ENCODE measurements around the gene CELA2B. TPM values are rescaled to one million over a fixed set of nuclear protein-coding genes. Genes with fewer than 3 reads are reported as not detected.
"Not testable (repeated sequence)": the region's sequence is repeated elsewhere in the genome, so short reads cannot be mapped to it uniquely, and the experiment has no call there.

CELA2B gene
- total RNA-seq, 2 donors from 2014 or later = not detected

GRCh38 chr1:15451014-15451722 lies 24.7 kb upstream of the CELA2B start:
- Mint-ChIP-seq H3K27ac (no peak overlapping the region), H3K9me3 (no peaks in the 10 kb centered on the region), H3K4me1 (ENCODE audit: low read depth) (no peaks in the 10 kb centered on the region), H3K4me3 (no peak overlapping the region), H3K27me3 (ENCODE audit: low read depth) (peaks cover 9% of the 10 kb centered on the region), H3K36me3 (ENCODE audit: insufficient read depth in 2 of 2) (no peaks in the 10 kb centered on the region)
- DNase-seq (no peak), ATAC-seq (replicated peaks in 1 of 2) (no peak)

- Mint-ChIP-seq H3K4me1 (ENCODE audit: low read depth) (no peaks in the 10 kb centered on the region), H3K27ac (no peak overlapping the region), H3K36me3 (ENCODE audit: insufficient read depth in 2 of 2) (no peaks in the 10 kb centered on the region), H3K9me3 (no peaks in the 10 kb centered on the region), H3K27me3 (ENCODE audit: low read depth) (peaks cover 12% of the 10 kb centered on the region), H3K4me3 (no peak overlapping the region)
- ATAC-seq (replicated peaks in 1 of 2) (no peak), DNase-seq (no peak)
Observed at GRCh38 chr1:15452216-15452615, 23.7 kb upstream of the CELA2B start.

GRCh38 chr1:15452866-15453571 lies 22.9 kb upstream of the CELA2B start:
- H3K36me3 Mint-ChIP-seq (ENCODE audit: insufficient read depth in 2 of 2) = no peaks in the 10 kb centered on the region
- no peaks in the 10 kb centered on the region for H3K9me3 Mint-ChIP-seq
- no peak overlapping the region for H3K27ac Mint-ChIP-seq
- H3K4me3 Mint-ChIP-seq = no peak overlapping the region
- H3K4me1 Mint-ChIP-seq (ENCODE audit: low read depth) = no peaks in the 10 kb centered on the region
- ATAC-seq (replicated peaks in 1 of 2) (no peak), DNase-seq (no peak)
- H3K27me3 Mint-ChIP-seq (ENCODE audit: low read depth) = peaks cover 7% of the 10 kb centered on the region

DNA sequence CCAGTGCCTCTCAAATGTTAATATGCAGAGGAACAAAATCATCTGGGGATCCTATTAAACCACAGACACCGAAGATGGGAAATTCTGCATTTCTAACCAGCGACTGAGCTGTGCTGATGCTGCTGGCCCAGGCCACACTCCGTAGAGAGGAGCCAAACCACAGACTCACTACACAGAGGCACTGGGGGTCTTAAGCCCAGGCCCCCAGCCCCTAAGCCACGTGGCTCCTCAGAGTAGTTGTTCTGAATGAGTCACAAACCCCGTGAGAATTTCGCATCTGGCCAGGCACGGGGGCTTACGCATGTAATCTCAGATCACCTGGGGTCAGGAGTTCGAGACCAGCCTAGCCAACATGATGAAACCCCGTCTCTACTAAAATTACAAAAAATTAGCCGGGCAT lies 22.2 kb upstream of the CELA2B start:
- H3K9me3 Mint-ChIP-seq = no peaks in the 10 kb centered on the region
- DNase-seq (no peak), ATAC-seq (replicated peaks in 1 of 2) (no peak)
- H3K36me3 Mint-ChIP-seq (ENCODE audit: insufficient read depth in 2 of 2) = no peaks in the 10 kb centered on the region
- H3K4me1 Mint-ChIP-seq (ENCODE audit: low read depth) = no peaks in the 10 kb centered on the region
- H3K27ac Mint-ChIP-seq = no peak overlapping the region
- H3K4me3 Mint-ChIP-seq = no peak overlapping the region
- H3K27me3 Mint-ChIP-seq (ENCODE audit: low read depth) = peaks cover 7% of the 10 kb centered on the region

DNA sequence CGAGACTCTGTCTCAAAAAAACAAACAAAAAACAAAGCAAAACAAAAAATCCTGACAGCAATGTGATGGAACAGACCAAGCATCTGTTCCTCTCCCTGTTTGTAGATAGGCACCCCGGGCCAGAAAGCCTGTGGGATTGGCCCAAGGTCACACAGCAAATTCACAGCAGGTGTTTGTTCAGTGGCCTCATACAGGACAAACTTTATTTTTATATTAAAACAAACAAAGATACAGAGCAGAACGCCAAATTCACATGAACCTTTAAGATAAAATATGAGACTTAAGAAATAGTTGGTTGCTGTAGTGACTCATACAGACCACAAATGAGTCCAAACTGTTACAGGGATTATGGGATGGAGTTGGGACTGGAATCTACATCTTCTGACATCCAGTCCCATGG lies 21.6 kb upstream of the CELA2B start:
- H3K9me3 Mint-ChIP-seq = no peaks in the 10 kb centered on the region
- DNase-seq = no peak
- H3K36me3 Mint-ChIP-seq (ENCODE audit: insufficient read depth in 2 of 2) = no peaks in the 10 kb centered on the region
- no peaks in the 10 kb centered on the region for H3K4me1 Mint-ChIP-seq (ENCODE audit: low read depth)
- no peak overlapping the region for H3K4me3 Mint-ChIP-seq
- H3K27me3 Mint-ChIP-seq (ENCODE audit: low read depth) = peaks cover 7% of the 10 kb centered on the region
- H3K27ac Mint-ChIP-seq = no peak overlapping the region
- ATAC-seq (replicated peaks in 1 of 2) = no peak

DNA sequence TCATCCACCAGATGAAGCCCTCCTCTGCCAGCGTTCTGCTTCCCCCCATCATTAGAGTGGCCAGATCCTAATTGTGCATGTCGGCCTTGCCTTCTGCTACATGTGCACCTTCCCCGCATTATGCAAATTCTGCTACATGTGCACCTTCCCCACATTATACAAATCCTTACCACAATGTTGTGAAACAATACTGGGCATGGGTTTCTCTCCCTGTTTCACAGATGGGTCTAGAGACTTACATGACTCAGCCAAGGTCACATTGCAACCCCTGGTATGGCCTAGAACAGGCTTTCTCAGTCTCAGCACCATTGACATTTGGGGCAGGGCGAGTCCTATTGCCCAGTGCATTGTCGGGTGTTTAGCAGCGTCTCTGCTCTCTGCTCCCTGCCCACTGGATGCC lies 20.4 kb upstream of the CELA2B start:
- no peak overlapping the region for H3K4me3 Mint-ChIP-seq
- H3K27me3 Mint-ChIP-seq (ENCODE audit: low read depth) = peaks cover 7% of the 10 kb centered on the region
- DNase-seq (no peak), ATAC-seq (replicated peaks in 1 of 2) (no peak)
- H3K9me3 Mint-ChIP-seq = no peaks in the 10 kb centered on the region
- H3K36me3 Mint-ChIP-seq (ENCODE audit: insufficient read depth in 2 of 2) = no peaks in the 10 kb centered on the region
- no peaks in the 10 kb centered on the region for H3K4me1 Mint-ChIP-seq (ENCODE audit: low read depth)
- H3K27ac Mint-ChIP-seq = no peak overlapping the region

DNA sequence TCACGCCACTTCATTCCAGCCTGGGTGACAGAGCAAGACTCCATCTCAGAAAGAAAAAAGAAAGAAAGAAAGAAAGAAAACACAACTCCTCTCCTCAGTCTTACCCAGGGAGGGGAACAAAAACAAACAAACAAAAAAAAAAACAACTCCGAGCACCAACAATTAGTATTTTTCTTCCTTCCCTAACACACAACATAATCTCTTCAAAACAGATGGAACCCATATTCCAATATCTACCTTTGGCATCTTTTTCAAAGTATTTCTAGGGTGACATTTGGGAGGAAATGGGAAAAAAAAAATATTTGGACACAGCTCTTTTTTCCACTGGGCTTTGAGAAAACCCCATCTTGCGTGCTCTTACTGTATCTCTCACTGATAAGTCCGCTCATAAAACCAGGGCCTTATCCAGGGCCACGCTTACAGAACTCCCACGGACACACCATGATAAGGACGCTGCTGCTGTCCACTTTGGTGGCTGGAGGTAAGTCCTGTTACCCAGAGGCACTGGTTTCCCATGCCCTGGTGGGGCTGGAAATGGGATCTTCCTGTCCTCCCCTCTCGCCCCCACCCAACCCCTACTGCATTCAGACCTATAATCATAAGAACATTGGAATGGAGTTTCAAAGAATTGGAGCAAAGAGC lies 19.5 kb upstream of the CELA2B start, which contains the start of gene CELA2A:
CELA2A (plus strand) TSS at position 420 of the 642 bp plus-strand sequence; CDS start at position 442, 22 bp downstream.
- Mint-ChIP-seq H3K27me3 (ENCODE audit: low read depth) (peaks cover 7% of the 10 kb centered on the region), H3K27ac (no peak within 1 kb of the TSS), H3K4me3 (no peak within 1 kb of the TSS)

GRCh38 chr1:15457585-15457984 lies 18.3 kb upstream of the CELA2B start:
- no peak overlapping the region for H3K27ac Mint-ChIP-seq
- no peaks in the 10 kb centered on the region for H3K36me3 Mint-ChIP-seq (ENCODE audit: insufficient read depth in 2 of 2)
- H3K9me3 Mint-ChIP-seq = no peaks in the 10 kb centered on the region
- H3K27me3 Mint-ChIP-seq (ENCODE audit: low read depth) = peaks cover 7% of the 10 kb centered on the region
- H3K4me1 Mint-ChIP-seq (ENCODE audit: low read depth) = no peaks in the 10 kb centered on the region
- no peak for DNase-seq
- ATAC-seq (replicated peaks in 1 of 2) = no peak
- no peak overlapping the region for H3K4me3 Mint-ChIP-seq

More for the DNA sequence above, 19.5 kb upstream of the CELA2B start, which contains the start of gene CELA2A:
- DNase-seq (no peak), ATAC-seq (replicated peaks in 1 of 2) (no peak)
- Mint-ChIP-seq H3K36me3 (ENCODE audit: insufficient read depth in 2 of 2) (no peaks in the 10 kb centered on the region), H3K4me1 (ENCODE audit: low read depth) (no peaks in the 10 kb centered on the region), H3K9me3 (no peaks in the 10 kb centered on the region)

- not testable (repeated sequence) for H3K27me3 Mint-ChIP-seq (ENCODE audit: low read depth); H3K4me3 Mint-ChIP-seq; H3K36me3 Mint-ChIP-seq (ENCODE audit: insufficient read depth in 2 of 2); H3K4me1 Mint-ChIP-seq (ENCODE audit: low read depth); DNase-seq; H3K27ac Mint-ChIP-seq; ATAC-seq (replicated peaks in 1 of 2); H3K9me3 Mint-ChIP-seq
Observed at GRCh38 chr1:15458388-15458787, 17.5 kb upstream of the CELA2B start.

DNA sequence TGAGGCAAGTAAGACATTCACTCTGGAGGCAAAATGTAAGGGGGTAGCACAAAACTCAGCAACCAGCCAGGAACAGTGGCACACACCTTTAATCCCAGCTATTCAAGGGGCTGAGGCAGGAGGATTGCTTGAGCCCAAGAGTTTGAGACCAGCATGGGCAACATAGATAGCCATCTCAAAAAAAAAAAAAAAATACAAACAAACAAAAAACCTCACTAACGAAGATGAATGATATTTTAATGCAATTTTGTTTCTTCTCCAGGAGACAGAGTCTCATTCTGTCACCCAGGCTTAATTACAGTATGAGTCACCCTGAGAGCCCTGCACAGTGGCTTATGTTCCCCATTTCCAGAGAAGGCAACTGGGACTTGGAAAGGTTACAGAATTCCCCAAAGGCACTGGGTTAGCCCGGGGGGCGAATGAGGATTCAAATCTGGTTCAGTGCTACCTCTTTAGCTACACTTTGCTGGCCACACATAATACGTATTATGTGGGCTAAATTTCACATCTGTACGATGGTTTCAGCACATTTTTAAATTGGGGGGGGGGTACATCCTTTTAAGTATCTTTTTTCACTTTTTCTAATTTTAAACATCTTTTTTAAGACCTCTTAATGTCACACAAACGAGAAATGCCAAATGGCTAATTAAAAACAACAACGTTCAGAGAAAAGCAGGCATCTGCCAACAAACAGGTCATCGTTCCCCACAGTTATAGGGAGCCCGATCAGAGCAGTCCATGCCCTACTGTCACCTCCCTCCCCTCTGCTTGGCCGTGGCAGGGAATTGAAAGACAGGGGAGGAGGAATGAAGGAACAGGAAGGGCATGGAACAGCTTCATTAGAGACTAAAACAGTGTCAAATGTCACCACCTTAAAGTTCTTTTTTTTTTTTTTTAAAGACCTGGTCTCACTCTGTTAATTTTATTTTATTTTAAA lies 15.9 kb upstream of the CELA2B start:
- Mint-ChIP-seq H3K4me3 (no peak overlapping the region), H3K4me1 (ENCODE audit: low read depth) (no peaks in the 10 kb centered on the region), H3K27me3 (ENCODE audit: low read depth) (peaks cover 7% of the 10 kb centered on the region), H3K36me3 (ENCODE audit: insufficient read depth in 2 of 2) (no peaks in the 10 kb centered on the region), H3K9me3 (no peaks in the 10 kb centered on the region), H3K27ac (no peak overlapping the region)
- no peak for DNase-seq
- ATAC-seq (replicated peaks in 1 of 2) = no peak

DNA sequence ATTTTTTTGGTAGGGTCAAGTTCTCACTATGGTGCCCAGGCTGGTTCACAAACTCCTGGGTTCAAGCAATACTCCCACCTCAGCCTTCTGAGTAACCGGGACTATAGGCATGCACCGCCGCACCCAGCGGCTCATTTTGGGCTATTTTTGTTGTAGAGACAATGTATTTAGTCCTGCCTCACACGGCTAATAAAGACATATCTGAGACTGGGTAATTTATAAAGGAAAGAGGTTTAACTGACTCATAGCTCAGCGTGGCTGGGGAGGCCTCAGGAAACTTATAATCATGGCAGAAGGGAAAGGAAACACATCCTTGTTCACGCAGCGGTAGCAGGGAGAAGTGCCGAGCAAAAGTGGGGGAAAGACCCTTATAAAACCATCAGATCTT lies 15.2 kb upstream of the CELA2B start:
- ATAC-seq (replicated peaks in 1 of 2) (no peak), DNase-seq (no peak)
- Mint-ChIP-seq H3K4me1 (ENCODE audit: low read depth) (no peaks in the 10 kb centered on the region), H3K4me3 (no peak overlapping the region), H3K27me3 (ENCODE audit: low read depth) (peaks cover 7% of the 10 kb centered on the region), H3K27ac (no peak overlapping the region), H3K36me3 (ENCODE audit: insufficient read depth in 2 of 2) (no peaks in the 10 kb centered on the region), H3K9me3 (no peaks in the 10 kb centered on the region)

- not testable (repeated sequence) for ATAC-seq (replicated peaks in 1 of 2)
Observed at GRCh38 chr1:15463064-15463800, 12.7 kb upstream of the CELA2B start.

More at GRCh38 chr1:15463064-15463800, 12.7 kb upstream of the CELA2B start:
- H3K4me1 Mint-ChIP-seq (ENCODE audit: low read depth); H3K27ac Mint-ChIP-seq; H3K4me3 Mint-ChIP-seq; H3K27me3 Mint-ChIP-seq (ENCODE audit: low read depth); DNase-seq; H3K36me3 Mint-ChIP-seq (ENCODE audit: insufficient read depth in 2 of 2); H3K9me3 Mint-ChIP-seq: not testable (repeated sequence)
